ENCODE measurements around the gene ZNF683.

- no peak for TF ChIP-seq CTCF (IDR thresholded peaks at IDR 0.05)
- no peak for TF ChIP-seq POLR2A (IDR thresholded peaks at IDR 0.05)
Measured at GRCh38 chr1:26353210-26353859, 19.2 kb downstream of the ZNF683 start.

Data from body of pancreas (tissue), 4 donors.